IMR-90 (cell line): ENCODE data around the gene ELOB. TPM values are rescaled to one million over a fixed set of nuclear protein-coding genes. Genes with fewer than 3 reads are reported as not detected.

Experiments
- ATAC-seq: fragments of 200-7000 bp; cut with Tn5 transposase; 2 replicates; pipeline ENCODE4 v1.9.1; 2020; ENCODE audit warnings: low read depth, mild to moderate bottlenecking, moderate library complexity
- BruUV-seq: library from RNA; stranded (reverse); fragments of 400-500 nt; replicated peaks from 2 replicates; lab custom pipeline; 2021; lab: Mats Ljungman, UMichigan
- CTCF ChIA-PET: fragments of 300-600 bp; formaldehyde crosslinking; extraction: SDS; loops from one replicate; lab custom pipeline; 2021; ENCODE audit warnings: antibody characterized with exemption; lab: Yijun Ruan, JAX
- POLR2A ChIA-PET: fragments of 300-600 bp; sonication (Branson Sonifier 250); formaldehyde crosslinking; loops from one replicate; lab custom pipeline; 2022; ENCODE audit warnings: antibody characterized with exemption; ENCODE audit not compliant: unreplicated experiment; lab: Charles Lee
- DNase-seq: peaks from one replicate; pipeline ENCODE4 v3.0.0; 2013
- H2AFZ ChIP-seq: replicated peaks from 2 replicates; pipeline ENCODE3; 2013; ENCODE audit warnings: low read length, mild to moderate bottlenecking; ENCODE audit not compliant: poor library complexity
- H2AK5ac ChIP-seq: 2 replicates; pipeline ENCODE4 v1.6.1; 2013; ENCODE audit warnings: low read depth, low read length, inconsistent platforms
- H2AK9ac ChIP-seq: replicated peaks from 2 replicates; pipeline ENCODE3; 2013; ENCODE audit warnings: mild to moderate bottlenecking, low read depth, low read length, moderate library complexity; ENCODE audit not compliant: poor library complexity
- H2BK120ac ChIP-seq: 2 replicates; pipeline ENCODE4 v1.6.1; 2013; ENCODE audit warnings: low read depth, low read length, inconsistent platforms
- H2BK15ac ChIP-seq: 3 replicates; pipeline ENCODE4 v1.6.1; 2013; ENCODE audit warnings: low read depth, low read length, inconsistent platforms
- H2BK20ac ChIP-seq: 2 replicates; pipeline ENCODE4 v1.6.1; 2013; ENCODE audit warnings: low read depth, mild to moderate bottlenecking, inconsistent platforms, low read length, moderate library complexity
- H2BK5ac ChIP-seq: 2 replicates; pipeline ENCODE4 v1.6.1; 2013; ENCODE audit warnings: mild to moderate bottlenecking, low read depth, low read length, inconsistent platforms; ENCODE audit not compliant: poor library complexity, severe bottlenecking
- H3K14ac ChIP-seq: replicated peaks from 2 replicates; pipeline ENCODE4 v1.6.1; 2013; ENCODE audit warnings: low read depth, low read length, inconsistent platforms
- H3K18ac ChIP-seq: 2 replicates; pipeline ENCODE4 v1.6.1; 2013; ENCODE audit warnings: low read depth, low read length, control low read depth
- H3K23ac ChIP-seq: 2 replicates; pipeline ENCODE4 v1.6.1; 2013; ENCODE audit warnings: low read depth, low read length, inconsistent platforms
- H3K27ac ChIP-seq: 2 replicates; pipeline ENCODE4 v1.5.1; 2013; ENCODE audit warnings: mild to moderate bottlenecking, control low read depth, low read length; ENCODE audit not compliant: insufficient read depth
- H3K27me3 ChIP-seq: 2 replicates; pipeline ENCODE4 v1.6.1; 2013; ENCODE audit warnings: low read length; ENCODE audit not compliant: control insufficient read depth, insufficient read depth
- H3K36me3 ChIP-seq: 2 replicates; pipeline ENCODE4 v1.6.1; 2013; ENCODE audit warnings: low read length, mixed read lengths; ENCODE audit not compliant: control insufficient read depth, insufficient read depth
- H3K4ac ChIP-seq: 2 replicates; pipeline ENCODE4 v1.6.1; 2013; ENCODE audit warnings: low read depth, low read length, inconsistent platforms
- H3K4me1 ChIP-seq: 2 replicates; pipeline ENCODE4 v1.6.1; 2013; ENCODE audit warnings: low read length, mixed read lengths; ENCODE audit not compliant: control insufficient read depth, insufficient read depth
- H3K4me2 ChIP-seq: 2 replicates; pipeline ENCODE4 v1.6.1; 2013; ENCODE audit warnings: low read depth, mild to moderate bottlenecking, control low read depth, low read length, moderate library complexity
- H3K4me3 ChIP-seq: 2 replicates; pipeline ENCODE4 v1.5.1; 2013; ENCODE audit warnings: low read depth, mild to moderate bottlenecking, control low read depth, low read length, moderate library complexity; ENCODE audit not compliant: insufficient read depth
- H3K56ac ChIP-seq: 2 replicates; pipeline ENCODE4 v1.6.1; 2013; ENCODE audit warnings: low read length, inconsistent platforms; ENCODE audit not compliant: insufficient read depth; ENCODE audit errors: extremely low read depth
- H3K79me1 ChIP-seq, 2 experiments: 2 replicates each; pipeline ENCODE4 v1.6.1; 2013; ENCODE audit warnings: low read length in 2 of 2, inconsistent platforms in 1 of 2, low read depth in 1 of 2
- H3K9ac ChIP-seq: 2 replicates; pipeline ENCODE4 v1.6.1; 2013; ENCODE audit warnings: low read depth, low read length, control low read depth
- H3K9me1 ChIP-seq: 2 replicates; pipeline ENCODE4 v1.6.1; 2013; ENCODE audit warnings: low read length, inconsistent platforms; ENCODE audit not compliant: insufficient read depth
- H3K9me3 ChIP-seq: 2 replicates; pipeline ENCODE4 v1.6.1; 2013; ENCODE audit warnings: low read length; ENCODE audit not compliant: control insufficient read depth, insufficient read depth
- H4K20me1 ChIP-seq: 2 replicates; pipeline ENCODE4 v1.6.1; 2013; ENCODE audit warnings: low read length, inconsistent platforms; ENCODE audit not compliant: insufficient read depth
- H4K5ac ChIP-seq: 2 replicates; pipeline ENCODE4 v1.6.1; 2013; ENCODE audit warnings: mild to moderate bottlenecking, low read depth, low read length, control low read depth
- H4K8ac ChIP-seq, 2 experiments: 2 replicates each; pipeline ENCODE4 v1.6.1; 2013; ENCODE audit warnings: low read depth in 2 of 2, low read length in 2 of 2, control low read depth in 1 of 2, inconsistent platforms in 1 of 2
- H4K91ac ChIP-seq: 2 replicates; pipeline ENCODE4 v1.6.1; 2013; ENCODE audit warnings: low read depth, low read length, inconsistent platforms; ENCODE audit not compliant: insufficient read depth
- BHLHE40 ChIP-seq: fragments of 150-350 bp; IDR thresholded peaks from 2 replicates; pipeline ENCODE4 v1.6.1; 2016; ENCODE audit warnings: mild to moderate bottlenecking, low read depth, low read length
- CEBPB ChIP-seq: IDR thresholded peaks from 2 replicates; pipeline ENCODE4 v1.6.1; 2012; ENCODE audit warnings: low read depth, low read length, improper control_type of control experiment
- CHD1 ChIP-seq: IDR thresholded peaks from 2 replicates; pipeline ENCODE4 v1.6.1; 2012; ENCODE audit warnings: low read depth, low read length, improper control_type of control experiment
- CTCF ChIP-seq: conservative IDR thresholded peaks from 2 replicates; pipeline ENCODE4 v1.5.1; 2012; ENCODE audit warnings: mild to moderate bottlenecking, low read depth, low read length, improper control_type of control experiment
- ELK1 ChIP-seq: fragments of 150-350 bp; IDR thresholded peaks from 2 replicates; pipeline ENCODE4 v1.6.1; 2016; ENCODE audit warnings: low read depth, mild to moderate bottlenecking, low read length, moderate library complexity, borderline replicate concordance
- FOS ChIP-seq: fragments of 150-350 bp; IDR thresholded peaks from 2 replicates; pipeline ENCODE4 v1.6.1; 2016; ENCODE audit warnings: low read depth, low read length
- MAFK ChIP-seq: IDR thresholded peaks from 2 replicates; pipeline ENCODE4 v1.6.1; 2012; ENCODE audit warnings: low read depth, low read length, improper control_type of control experiment
- MAZ ChIP-seq: IDR thresholded peaks from 2 replicates; pipeline ENCODE4 v1.6.1; 2012; ENCODE audit warnings: low read depth, mild to moderate bottlenecking, low read length, improper control_type of control experiment, moderate library complexity, borderline replicate concordance
- MXI1 ChIP-seq: IDR thresholded peaks from 2 replicates; pipeline ENCODE4 v1.6.1; 2012; ENCODE audit warnings: low read depth, mild to moderate bottlenecking, low read length, moderate library complexity, borderline replicate concordance
- NFE2L2 ChIP-seq: fragments of 150-350 bp; IDR thresholded peaks from 2 replicates; pipeline ENCODE4 v1.6.1; 2016; ENCODE audit warnings: low read depth, mild to moderate bottlenecking, low read length
- POLR2A ChIP-seq: IDR thresholded peaks from 2 replicates; pipeline ENCODE4 v1.6.1; 2012; ENCODE audit warnings: mild to moderate bottlenecking, low read depth, low read length
- RAD21 ChIP-seq: IDR thresholded peaks from 2 replicates; pipeline ENCODE4 v1.6.1; 2012; ENCODE audit warnings: low read length, improper control_type of control experiment
- RCOR1 ChIP-seq: IDR thresholded peaks from 2 replicates; pipeline ENCODE4 v1.6.1; 2012; ENCODE audit warnings: mild to moderate bottlenecking, low read length, improper control_type of control experiment; ENCODE audit not compliant: insufficient replicate concordance
- RFX5 ChIP-seq: IDR thresholded peaks from 2 replicates; pipeline ENCODE4 v1.8.0; 2012; ENCODE audit warnings: low read depth, mild to moderate bottlenecking, low read length, moderate library complexity
- SMC3 ChIP-seq: fragments of 150-350 bp; IDR thresholded peaks from 2 replicates; pipeline ENCODE4 v1.6.1; 2016; ENCODE audit warnings: low read depth, mild to moderate bottlenecking, antibody characterized with exemption, low read length, moderate library complexity
- USF2 ChIP-seq: fragments of 150-350 bp; IDR thresholded peaks from 2 replicates; pipeline ENCODE4 v1.6.1; 2017; ENCODE audit warnings: mild to moderate bottlenecking, antibody characterized with exemption, low read length, low read depth
- WGBS, 2 experiments: methylation state at CpG; one replicate each; pipeline versions ENCODE4 v1.1.5 to v1.1.7; 2013; ENCODE audit warnings: missing lambda C conversion rate in 2 of 2; ENCODE audit not compliant: insufficient read length in 1 of 2; ENCODE audit errors: extremely low coverage in 2 of 2; 5-methylcytosine and 5-hydroxymethylcytosine counted together
- dilution Hi-C: fragments of 300-500 bp; cut with HindIII; formaldehyde crosslinking; loops from one replicate; pipeline ENCODE4 v1.14.3; 2018; ENCODE audit warnings: low sequenced_read_pairs; ENCODE audit not compliant: unreplicated experiment
- in situ Hi-C: fragments of 300-500 bp; cut with MboI; formaldehyde crosslinking; loops from 3 replicates; pipeline ENCODE4 v1.14.3; 2019; ENCODE audit warnings: low sequenced_read_pairs, inconsistent platforms, mixed read lengths
- intact Hi-C: fragments of 100-400 bp; cut with micrococcal nuclease; formaldehyde crosslinking; loops from 2 replicates; pipeline ENCODE4 v1.10.0; 2022
- polyA plus RNA-seq, 3 experiments: library from polyadenylated mRNA; depleted of rRNA; stranded (reverse); fragments of >200 nt; gene quantifications; 2 replicates each; pipeline ENCODE4 v1.2.3, GENCODE V29; 2012; ENCODE audit warnings: low replicate concordance in 1 of 3
- total RNA-seq: library from RNA; depleted of rRNA; stranded (reverse); fragments of >200 nt; gene quantifications from 2 replicates; pipeline ENCODE4 v1.2.3, GENCODE V29; 2012

Gene ELOB
- total and polyA plus RNA-seq, 2 of the 4 experiments (the other 2 are of a cell fraction): 442 to 5,859 TPM

- no TSS peak for BruUV-seq
- H3K9me1 ChIP-seq: no peaks in the 10 kb centered on the region
- DNase-seq: no peak
- ChIA-PET POLR2A (no interaction called here), CTCF (no interaction called here)
- WGBS, 2 experiments: 51% methylated on average over 2 of the region's 7 CpGs; no CpG with 5 or more reads in 1 of the 2 experiments
- dilution Hi-C loops: no loop called here
- H4K5ac ChIP-seq: no peak overlapping the region
- no peaks in the 10 kb centered on the region for H4K20me1 ChIP-seq
- peaks cover 25% of the 10 kb centered on the region for H3K27me3 ChIP-seq
- no peak overlapping the region for H2BK120ac ChIP-seq
- H2BK20ac ChIP-seq: no peak overlapping the region
- no peak for ATAC-seq
- H3K4me3 ChIP-seq: no peak overlapping the region
- no peak overlapping the region for H4K91ac ChIP-seq
- H4K8ac ChIP-seq: no peak overlapping the region
- H3K18ac ChIP-seq: no peak overlapping the region
- H2BK5ac ChIP-seq: no peak overlapping the region
- H3K27ac ChIP-seq: no peak overlapping the region
- H3K4ac ChIP-seq: no peak overlapping the region
- H3K4me2 ChIP-seq: no peak overlapping the region
- H3K56ac ChIP-seq: no peak overlapping the region
- no peak overlapping the region for H3K23ac ChIP-seq
- no peak overlapping the region for H2BK15ac ChIP-seq
- intact Hi-C loops: no loop called here
- H3K36me3 ChIP-seq: no peaks in the 10 kb centered on the region
- in situ Hi-C loops: no loop called here
- no peak overlapping the region for H2AK5ac ChIP-seq
- no peaks in the 10 kb centered on the region for H3K9me3 ChIP-seq
- H3K79me1 ChIP-seq: no peaks in the 10 kb centered on the region
- H2AK9ac ChIP-seq: no peak overlapping the region
- no peak overlapping the region for H3K14ac ChIP-seq
- no peak overlapping the region for H3K9ac ChIP-seq
- H2AFZ ChIP-seq: no peak overlapping the region
- TF ChIP-seq RAD21: no peak
- no peak for TF ChIP-seq BHLHE40
- no peak for TF ChIP-seq MAFK
- no peak for TF ChIP-seq CTCF
- no peak for TF ChIP-seq SMC3
- TF ChIP-seq MXI1: no peak
- no peak for TF ChIP-seq NFE2L2
- no peak for TF ChIP-seq MAZ
- no peak for TF ChIP-seq ELK1
- no peak for TF ChIP-seq CEBPB
- TF ChIP-seq RFX5: no peak
- TF ChIP-seq FOS: no peak
- no peak for TF ChIP-seq CHD1
- no peak for TF ChIP-seq RCOR1
- no peak for TF ChIP-seq POLR2A
- no peak for TF ChIP-seq USF2
- no peaks in the 10 kb centered on the region for H3K4me1 ChIP-seq
Observed at GRCh38 chr16:2795395-2796143, 18.5 kb upstream of the ELOB start.
